Neural cell (in vitro differentiated cells): Measurements from ENCODE around the gene PEX12.

Source experiments
- CTCF ChIP-seq: fragments of 450-650 bp; IDR thresholded peaks from 2 replicates; pipeline ENCODE4 v1.5.1; 2014; ENCODE audit warnings: antibody characterized with exemption, mild to moderate bottlenecking, moderate library complexity; ENCODE audit not compliant: poor library complexity, severe bottlenecking
- EP300 ChIP-seq: fragments of 450-650 bp; conservative IDR thresholded peaks from 2 replicates; pipeline ENCODE4 v1.6.1; 2014; ENCODE audit warnings: antibody characterized with exemption, mild to moderate bottlenecking, moderate library complexity; ENCODE audit not compliant: poor library complexity, severe bottlenecking

GRCh38 chr17:35614810-35615209, 36.4 kb upstream of the PEX12 start:
- TF ChIP-seq CTCF (no peak), EP300 (no peak)
